Fibroblast of lung (primary cell): ENCODE data around the gene KRT6B. TPM values are rescaled to one million over a fixed set of nuclear protein-coding genes. Genes with fewer than 3 reads are reported as not detected.
A peak's percentile ranks its signal among the peaks of the same experiment; 100 is the strongest.
"Not testable (repeated sequence)": the region's sequence is repeated elsewhere in the genome, so short reads cannot be mapped to it uniquely, and the experiment has no call there.

Experiments
- DNase-seq, 2 donors: peaks; one replicate each; pipeline versions ENCODE4 v3.0.0 to v3.0.0-alpha.2; 2010; ENCODE audit warnings: low read depth in 2 of 2
- H2AFZ ChIP-seq: 2 replicates; pipeline ENCODE4 v1.5.1; 2012; ENCODE audit warnings: low read length, control low read depth, inconsistent platforms
- H3K27ac ChIP-seq: 2 replicates; pipeline ENCODE4 v1.5.1; 2011; ENCODE audit warnings: low read length, control low read depth; ENCODE audit not compliant: insufficient read depth
- H3K27me3 ChIP-seq: 2 replicates; pipeline ENCODE4 v1.5.1; 2011; ENCODE audit warnings: mild to moderate bottlenecking, low read length; ENCODE audit not compliant: control insufficient read depth, insufficient read depth
- H3K36me3 ChIP-seq: 2 replicates; pipeline ENCODE4 v1.5.1; 2011; ENCODE audit warnings: low read length; ENCODE audit not compliant: control insufficient read depth, insufficient read depth
- H3K4me1 ChIP-seq: 2 replicates; pipeline ENCODE4 v1.5.1; 2011; ENCODE audit warnings: low read length; ENCODE audit not compliant: control insufficient read depth, insufficient read depth; ENCODE audit errors: extremely low read depth
- H3K4me2 ChIP-seq: 2 replicates; pipeline ENCODE4 v1.5.1; 2011; ENCODE audit warnings: low read length, control low read depth; ENCODE audit not compliant: insufficient read depth; ENCODE audit errors: extremely low read depth
- H3K4me3 ChIP-seq, 4 experiments: fragments of 200-600 bp in 1 of 4; sonication (generic) in 1 of 4; replicated peaks in 1 of 4; 2 replicates each; pipeline ENCODE4 v1.5.1; 2011 to 2016; ENCODE audit warnings: low read length in 4 of 4, low read depth in 3 of 4, mild to moderate bottlenecking in 3 of 4, control low read depth in 2 of 4, inconsistent platforms in 1 of 4, mixed read lengths in 1 of 4; ENCODE audit not compliant: insufficient read depth in 1 of 4; ENCODE audit errors: control extremely low read depth in 1 of 4
- H3K79me2 ChIP-seq: 2 replicates; pipeline ENCODE4 v1.5.1; 2012; ENCODE audit warnings: mild to moderate bottlenecking, low read length, inconsistent platforms; ENCODE audit not compliant: control insufficient read depth, insufficient read depth
- H3K9ac ChIP-seq: 2 replicates; pipeline ENCODE4 v1.5.1; 2011; ENCODE audit warnings: mild to moderate bottlenecking, low read length, control low read depth; ENCODE audit not compliant: insufficient read depth
- H3K9me3 ChIP-seq: 2 replicates; pipeline ENCODE4 v1.5.1; 2012; ENCODE audit warnings: low read depth, low read length; ENCODE audit not compliant: control insufficient read depth, insufficient read depth
- H4K20me1 ChIP-seq: 2 replicates; pipeline ENCODE4 v1.5.1; 2011; ENCODE audit warnings: low read length; ENCODE audit not compliant: control insufficient read depth, insufficient read depth; ENCODE audit errors: extremely low read depth
- CTCF ChIP-seq, 2 donors: IDR thresholded peaks in 1 of 2; conservative IDR thresholded peaks in 1 of 2; 1 replicate in 1 of 2; 2 replicates in 1 of 2; pipeline ENCODE4 v1.5.1; 2011 to 2012; ENCODE audit warnings: low read length in 2 of 2, control low read depth in 1 of 2, inconsistent platforms in 1 of 2, low read depth in 1 of 2, mild to moderate bottlenecking in 1 of 2
- EZH2 ChIP-seq: IDR thresholded peaks from 2 replicates; pipeline ENCODE4 v1.5.1; 2012; ENCODE audit warnings: low read length, control low read depth, mild to moderate bottlenecking; ENCODE audit errors: missing control alignments
- polyA plus RNA-seq, 2 donors: library from polyadenylated mRNA; depleted of rRNA in 1 of 2; stranded (reverse) in 1 of 2; unstranded in 1 of 2; fragments of >200 nt; gene quantifications; 2 replicates each; pipeline ENCODE4 v1.2.1, GENCODE V29; 2011 to 2012; ENCODE audit warnings: missing spikeins in 1 of 2
- total RNA-seq: library from RNA; depleted of rRNA; stranded (reverse); fragments of >200 nt; gene quantifications from 2 replicates; pipeline ENCODE4 v1.2.1, GENCODE V29; 2014

KRT6B gene
- total and polyA plus RNA-seq, 2 donors (not counting 1 experiment from before 2014, with no cell fraction given): 0.07 TPM; not detected in 1

DNA sequence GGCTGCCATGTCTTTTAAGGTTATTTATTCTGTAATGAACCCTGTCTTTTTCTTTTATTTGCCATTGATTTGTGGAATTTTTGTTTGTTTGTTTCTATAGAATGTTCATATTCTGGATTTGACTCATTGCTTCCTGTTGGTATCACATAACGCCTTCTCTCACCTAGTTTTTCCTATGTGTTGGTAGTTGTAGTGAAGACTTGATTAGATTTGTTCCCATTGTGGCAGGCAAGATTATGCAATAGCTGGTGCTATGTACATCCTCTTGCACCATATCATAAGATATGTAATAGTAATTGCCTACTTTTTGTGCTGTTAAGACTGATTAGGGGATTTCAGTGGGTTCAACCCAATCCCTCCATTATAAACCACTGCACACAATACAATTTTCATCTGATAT is 3.9 kb upstream of the KRT6B start:
- DNase-seq: peak in 1 of 2 donors; percentile 11
- H3K4me2 ChIP-seq: no peak overlapping the region
- no peaks in the 10 kb centered on the region for H3K36me3 ChIP-seq
- TF ChIP-seq EZH2 (no peak), CTCF (conservative IDR thresholded peaks at IDR 0.05 in 1 of 2, IDR thresholded peaks at IDR 0.05 in 1 of 2; ENCODE audit: low read depth in 1 of 2, low read length in 2 of 2) (no peak)
- H3K79me2 ChIP-seq: no peaks in the 10 kb centered on the region
- no peak overlapping the region for H3K27ac ChIP-seq
- H3K27me3 ChIP-seq: no peaks in the 10 kb centered on the region
- H3K9me3 ChIP-seq: no peaks in the 10 kb centered on the region
- H3K4me1 ChIP-seq: no peaks in the 10 kb centered on the region
- H3K9ac ChIP-seq: no peak overlapping the region
- no peaks in the 10 kb centered on the region for H4K20me1 ChIP-seq
- H3K4me3 ChIP-seq: no peak overlapping the region
- H2AFZ ChIP-seq: no peak overlapping the region

GRCh38 chr12:52454411-52455201 is 2.7 kb upstream of the KRT6B start:
- H4K20me1 ChIP-seq: no peaks in the 10 kb centered on the region
- H3K4me3 ChIP-seq: no peak overlapping the region
- peak in 1 of 2 donors; percentile 16 for DNase-seq
- no peaks in the 10 kb centered on the region for H3K4me1 ChIP-seq
- H2AFZ ChIP-seq: no peak overlapping the region
- no peak for TF ChIP-seq EZH2
- no peak for TF ChIP-seq CTCF (conservative IDR thresholded peaks at IDR 0.05 in 1 of 2, IDR thresholded peaks at IDR 0.05 in 1 of 2; ENCODE audit: low read depth in 1 of 2, low read length in 2 of 2)
- H3K36me3 ChIP-seq: no peaks in the 10 kb centered on the region
- no peak overlapping the region for H3K4me2 ChIP-seq
- no peaks in the 10 kb centered on the region for H3K9me3 ChIP-seq
- H3K9ac ChIP-seq: no peak overlapping the region
- no peaks in the 10 kb centered on the region for H3K79me2 ChIP-seq
- peaks cover 2% of the 10 kb centered on the region for H3K27me3 ChIP-seq
- no peak overlapping the region for H3K27ac ChIP-seq

- no peaks in the 10 kb centered on the region for H3K79me2 ChIP-seq
- no peaks in the 10 kb centered on the region for H3K4me1 ChIP-seq
- H4K20me1 ChIP-seq: no peaks in the 10 kb centered on the region
- no peaks in the 10 kb centered on the region for H3K36me3 ChIP-seq
- H3K9ac ChIP-seq: no peak overlapping the region
- no peak overlapping the region for H3K27ac ChIP-seq
- no peak overlapping the region for H3K4me2 ChIP-seq
- DNase-seq: no peak
- TF ChIP-seq EZH2 (no peak), CTCF (conservative IDR thresholded peaks at IDR 0.05 in 1 of 2, IDR thresholded peaks at IDR 0.05 in 1 of 2; ENCODE audit: low read depth in 1 of 2, low read length in 2 of 2) (no peak)
- peaks cover 2% of the 10 kb centered on the region for H3K27me3 ChIP-seq
- no peak overlapping the region for H2AFZ ChIP-seq
- no peaks in the 10 kb centered on the region for H3K9me3 ChIP-seq
- H3K4me3 ChIP-seq: no peak overlapping the region
These were observed 3.7 kb downstream of the KRT6B start for GRCh38 chr12:52448228-52448627.

DNA sequence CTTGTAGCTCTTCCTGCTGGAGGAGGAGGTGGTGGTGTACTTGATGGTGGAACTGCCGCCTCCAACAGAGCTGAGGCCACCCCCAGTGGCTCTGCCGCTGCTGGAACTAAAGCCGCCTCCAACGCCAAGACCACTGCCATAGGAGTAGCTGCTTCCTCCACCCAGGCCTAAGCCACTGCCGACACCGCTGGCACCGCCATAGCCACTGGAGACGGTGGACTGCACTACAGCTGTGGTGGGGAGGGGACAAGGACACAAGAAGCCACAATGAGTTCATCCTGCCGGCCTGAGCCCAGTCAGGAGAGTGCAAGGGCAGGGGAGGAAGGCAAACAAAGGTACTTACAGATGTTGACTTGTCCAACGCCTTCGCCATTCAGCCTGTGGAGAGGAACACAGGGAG is 4.8 kb downstream of the KRT6B start:
- not testable (repeated sequence) for H3K27ac ChIP-seq, H3K36me3 ChIP-seq, H4K20me1 ChIP-seq, H3K4me2 ChIP-seq, H3K4me3 ChIP-seq, H3K4me1 ChIP-seq, H3K9me3 ChIP-seq, DNase-seq, H2AFZ ChIP-seq, H3K27me3 ChIP-seq, H3K79me2 ChIP-seq, H3K9ac ChIP-seq
